Anterior cingulate cortex (tissue), 58 donors: ENCODE measurements around the gene ISL2.

ENCODE experiments used
- DNase-seq, 58 donors: peaks; one replicate each; lab custom pipeline; 2025; lab: John Stamatoyannopoulos, UW

ISL2 gene

DNA sequence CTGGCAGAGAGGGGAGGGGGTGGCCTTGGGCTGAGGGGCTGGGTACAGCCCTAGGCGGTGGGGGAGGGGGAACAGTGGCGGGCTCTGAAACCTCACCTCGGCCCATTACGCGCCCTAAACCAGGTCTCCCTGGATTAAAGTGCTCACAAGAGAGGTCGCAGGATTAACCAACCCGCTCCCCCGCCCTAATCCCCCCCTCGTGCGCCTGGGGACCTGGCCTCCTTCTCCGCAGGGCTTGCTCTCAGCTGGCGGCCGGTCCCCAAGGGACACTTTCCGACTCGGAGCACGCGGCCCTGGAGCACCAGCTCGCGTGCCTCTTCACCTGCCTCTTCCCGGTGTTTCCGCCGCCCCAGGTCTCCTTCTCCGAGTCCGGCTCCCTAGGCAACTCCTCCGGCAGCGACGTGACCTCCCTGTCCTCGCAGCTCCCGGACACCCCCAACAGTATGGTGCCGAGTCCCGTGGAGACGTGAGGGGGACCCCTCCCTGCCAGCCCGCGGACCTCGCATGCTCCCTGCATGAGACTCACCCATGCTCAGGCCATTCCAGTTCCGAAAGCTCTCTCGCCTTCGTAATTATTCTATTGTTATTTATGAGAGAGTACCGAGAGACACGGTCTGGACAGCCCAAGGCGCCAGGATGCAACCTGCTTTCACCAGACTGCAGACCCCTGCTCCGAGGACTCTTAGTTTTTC is 4.9 kb downstream of the ISL2 start:
- no peak for DNase-seq

GRCh38 chr15:76342058-76342381 is 5.4 kb downstream of the ISL2 start:
- DNase-seq, result no peak

DNA sequence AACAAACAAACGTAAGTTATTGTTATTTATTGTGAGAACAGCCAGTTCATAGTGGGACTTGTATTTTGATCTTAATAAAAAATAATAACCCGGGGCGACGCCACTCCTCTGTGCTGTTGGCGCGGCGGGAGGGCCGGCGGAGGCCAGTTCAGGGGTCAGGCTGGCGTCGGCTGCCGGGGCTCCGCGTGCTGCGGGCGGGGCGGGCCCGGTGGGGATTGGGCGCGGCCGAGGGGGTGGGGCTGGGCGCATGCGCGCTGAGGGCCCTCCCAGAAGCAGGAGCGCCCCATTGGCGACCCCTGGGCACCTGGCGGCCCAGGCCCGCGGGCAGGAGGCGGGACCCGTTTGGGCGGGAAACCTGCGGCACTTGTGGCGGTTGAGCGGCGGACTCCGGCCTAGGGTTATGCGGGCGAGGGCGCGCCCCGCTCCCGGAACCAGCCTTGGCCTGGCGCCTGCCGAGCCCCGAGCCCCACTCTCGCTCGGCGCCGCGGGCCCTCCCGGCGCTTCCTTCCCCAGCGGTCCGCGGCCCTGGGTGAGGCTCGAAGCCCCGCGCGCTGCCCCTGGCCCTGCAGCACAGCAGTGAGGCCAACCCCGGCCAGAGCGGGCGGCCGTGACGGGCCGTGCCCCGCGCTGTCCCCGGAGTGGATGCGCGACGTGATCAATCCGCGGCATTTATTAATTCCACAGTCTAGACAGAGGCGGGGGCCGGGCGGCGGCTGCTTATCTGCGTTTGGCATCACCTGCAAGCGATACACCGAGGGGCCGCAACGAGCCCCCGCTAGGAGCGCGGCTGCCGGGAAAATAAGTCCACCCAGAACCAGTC is 6.0 kb downstream of the ISL2 start:
- peak in 1 of 58 donors; percentile 11 for DNase-seq

DNA sequence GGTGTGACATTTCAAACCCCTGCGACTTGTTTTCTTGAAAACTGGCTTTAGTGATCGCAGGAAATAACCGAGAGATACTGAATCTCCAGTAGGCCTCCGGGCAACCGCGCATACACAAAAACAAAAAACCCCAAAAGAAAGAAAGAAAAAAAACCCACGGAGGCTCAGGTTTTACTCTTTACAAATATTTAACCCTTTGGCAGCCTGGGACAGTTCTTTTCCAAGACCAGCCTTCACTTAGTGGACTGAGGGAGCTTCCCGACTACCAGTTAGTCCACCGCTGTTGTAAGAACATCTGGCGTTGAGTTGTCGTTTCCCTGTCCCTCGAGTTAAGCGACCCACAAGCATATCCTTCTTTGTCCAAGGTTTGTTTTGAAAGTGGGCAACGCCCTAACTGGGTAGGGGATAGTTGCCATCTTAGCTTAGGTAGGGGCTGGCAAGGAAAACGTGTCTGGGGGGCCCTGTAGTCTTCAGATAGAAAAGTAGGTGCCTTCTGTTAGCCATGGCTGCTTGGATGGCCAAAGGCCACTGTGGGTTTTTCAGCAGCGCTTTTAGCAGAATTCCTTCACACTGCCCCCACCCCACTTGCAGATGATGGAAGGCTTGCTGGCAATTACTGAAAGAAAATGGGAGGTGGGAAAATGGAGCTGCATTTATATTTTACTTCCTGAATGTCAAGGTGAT is 6.9 kb downstream of the ISL2 start:
- no peak for DNase-seq

- no peak for DNase-seq
Observed at GRCh38 chr15:76344893-76345582, 8.5 kb downstream of the ISL2 start.

- DNase-seq, result no peak
Observed at GRCh38 chr15:76345583-76345879, 9.0 kb downstream of the ISL2 start.

DNA sequence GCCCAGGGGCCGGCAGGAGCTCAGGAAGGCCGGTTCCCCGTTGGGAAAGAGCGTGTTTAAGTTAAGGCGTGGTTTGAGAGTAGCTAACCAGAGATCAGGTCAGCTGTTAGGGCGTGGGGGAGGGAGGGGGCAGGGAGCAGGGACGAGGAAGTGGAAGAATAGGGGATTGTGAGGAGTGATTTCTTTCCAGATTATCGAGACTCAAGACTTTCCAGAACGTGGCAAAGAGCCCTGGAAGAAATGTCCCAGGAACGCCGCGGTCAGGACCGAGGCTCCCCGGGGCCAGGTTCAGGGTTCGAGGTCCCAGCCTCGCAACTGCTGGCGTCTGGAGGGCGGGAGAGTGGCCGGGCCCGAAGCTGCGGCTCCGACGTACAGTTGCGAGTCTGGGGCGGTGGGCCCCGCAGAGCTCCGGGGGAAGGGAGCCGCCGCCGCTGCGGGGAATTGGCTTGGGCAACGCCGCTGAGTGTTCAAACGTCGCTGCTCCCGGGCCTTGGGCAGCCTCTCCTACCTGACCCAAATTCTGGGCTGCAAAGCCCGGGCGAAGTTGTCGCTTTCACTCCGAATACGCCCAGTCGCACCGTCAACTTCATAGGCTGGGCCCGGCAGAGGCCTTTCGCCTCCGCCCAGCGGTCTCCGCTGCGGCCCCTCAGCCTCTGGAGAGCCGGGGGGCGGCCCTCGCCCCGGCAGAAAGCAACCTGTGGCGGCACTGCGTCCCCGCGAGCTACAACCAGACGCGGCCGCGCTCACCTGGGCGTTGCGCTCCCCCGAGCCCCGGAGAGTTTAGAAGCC is 9.5 kb downstream of the ISL2 start:
- DNase-seq, result no peak

DNA sequence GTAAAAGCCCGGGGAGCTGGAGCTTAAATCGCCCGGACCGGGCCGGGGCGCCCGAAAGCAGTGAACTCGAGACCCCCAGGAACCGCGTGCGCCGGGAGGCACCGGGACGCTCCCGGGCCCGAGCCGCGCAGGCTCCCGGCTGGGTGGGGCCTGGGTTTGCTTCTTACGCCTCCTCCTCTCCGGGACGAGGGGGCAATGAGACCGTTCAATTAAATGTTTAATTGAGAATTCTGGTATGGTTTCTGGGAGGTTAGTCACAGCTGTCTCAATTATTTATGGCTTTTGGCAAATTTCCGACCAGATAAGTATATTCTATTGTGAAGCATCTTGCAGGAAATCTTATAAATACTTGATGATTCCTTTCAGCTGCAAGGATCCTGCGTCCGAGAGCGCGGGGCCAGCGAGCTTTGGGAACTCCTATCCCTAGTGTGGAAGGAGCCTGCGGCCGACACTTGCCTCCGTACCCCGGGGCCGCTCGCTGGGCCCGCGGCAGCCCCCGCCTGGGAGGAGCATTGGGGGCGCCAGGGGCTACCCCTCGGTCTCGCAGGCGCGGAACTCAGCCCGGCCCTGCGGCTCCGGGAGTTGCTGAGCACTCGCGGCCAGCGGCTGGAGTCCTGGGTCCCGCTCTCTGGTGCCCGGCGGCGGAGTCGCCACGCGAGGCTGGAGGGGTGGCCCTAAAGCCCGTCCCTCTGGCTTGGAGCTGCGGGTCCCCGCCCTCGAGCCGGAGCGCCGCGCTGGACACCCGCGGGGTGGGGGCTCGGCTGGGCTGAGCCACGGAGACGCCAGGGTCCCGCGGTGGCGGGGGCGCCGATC is 10.3 kb downstream of the ISL2 start:
- DNase-seq, result no peak

DNA sequence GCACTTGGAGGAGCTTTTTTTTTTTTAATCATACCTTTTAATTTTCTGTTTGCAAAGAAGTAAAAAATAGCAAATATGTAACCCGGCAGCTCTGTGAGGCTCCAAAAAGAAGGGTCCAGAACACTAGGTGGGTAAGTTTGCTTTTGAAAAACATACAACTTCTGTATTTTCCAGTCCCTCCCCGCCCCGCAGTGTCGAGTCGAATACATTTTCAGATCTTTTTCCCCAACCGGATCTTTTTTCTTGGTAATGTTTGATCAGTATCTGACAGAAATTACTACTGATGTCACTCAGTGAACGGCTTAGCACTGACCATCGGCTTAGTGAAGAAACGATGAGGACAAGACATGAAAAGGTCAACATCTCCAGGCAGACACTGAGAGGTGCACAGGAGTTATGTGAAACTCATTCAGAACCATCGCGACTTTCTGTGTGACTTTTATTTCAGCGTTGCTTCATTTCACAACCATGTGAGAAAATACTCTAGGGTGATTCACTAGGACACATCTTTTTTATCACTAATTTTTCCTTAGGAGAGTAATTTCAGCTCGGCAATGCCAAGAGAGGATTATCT is 11.0 kb downstream of the ISL2 start:
- DNase-seq, result no peak

- DNase-seq, result no peak
Observed at GRCh38 chr15:76349301-76350070, 12.9 kb downstream of the ISL2 start.

GRCh38 chr15:76353023-76353577 is 16.5 kb downstream of the ISL2 start:
- no peak for DNase-seq

- DNase-seq, result no peak
Observed at GRCh38 chr15:76353903-76354302, 17.3 kb downstream of the ISL2 start.

GRCh38 chr15:76354823-76355440 is 18.4 kb downstream of the ISL2 start:
- DNase-seq, result no peak

- no peak for DNase-seq
Observed at GRCh38 chr15:76358453-76358852, 21.9 kb downstream of the ISL2 start.

DNA sequence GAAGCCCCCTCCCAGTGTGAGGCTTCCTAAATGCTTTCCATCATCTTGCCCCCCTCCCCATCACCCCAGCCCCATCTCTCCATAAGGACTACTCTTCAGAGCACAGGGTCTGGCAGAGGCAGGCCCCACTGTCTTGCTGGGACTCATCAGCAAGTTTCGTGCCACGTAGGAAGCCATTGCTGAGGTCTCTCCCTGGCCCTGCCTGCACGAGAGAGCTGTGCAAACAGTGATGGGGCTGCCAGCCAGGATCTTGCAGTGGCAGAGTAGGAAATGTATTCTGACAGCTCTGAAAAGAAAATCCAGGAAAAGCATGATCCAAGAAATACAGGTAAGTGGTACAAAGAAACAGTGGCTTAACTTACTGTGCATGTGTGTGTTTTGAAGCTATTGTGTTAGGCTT is 22.6 kb downstream of the ISL2 start:
- DNase-seq, result no peak

- no peak for DNase-seq
Observed at GRCh38 chr15:76360416-76360815, 23.8 kb downstream of the ISL2 start.

GRCh38 chr15:76363251-76363650 is 26.7 kb downstream of the ISL2 start:
- DNase-seq, result no peak

DNA sequence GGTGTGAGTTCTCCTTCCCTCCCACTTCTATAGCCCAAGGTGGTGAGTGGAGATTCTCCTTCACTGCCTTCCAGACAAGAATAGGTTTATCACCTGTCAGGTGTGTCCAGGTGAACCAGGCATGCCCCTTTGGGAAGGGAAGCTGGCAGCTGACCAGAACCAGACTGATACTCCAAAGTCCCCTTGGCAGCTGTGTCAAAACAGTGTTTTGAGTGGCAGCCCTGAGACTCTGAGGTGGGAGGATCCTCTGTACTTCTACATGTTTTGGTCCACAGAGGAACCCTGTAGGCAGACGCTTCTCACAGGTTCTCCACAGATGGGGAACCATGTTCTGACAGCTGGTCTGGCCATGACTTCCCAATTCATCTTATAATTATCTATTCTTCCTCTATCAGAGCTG is 30.1 kb downstream of the ISL2 start:
- no peak for DNase-seq
